ENCODE data around the gene UTP4.

GRCh38 chr16:69118468-69118867 is 14.0 kb upstream of the UTP4 start:
- TF ChIP-seq CTCF (IDR thresholded peaks at IDR 0.05; ENCODE audit: low read depth, low read length) (no peak), EZH2phosphoT487 (IDR thresholded peaks at IDR 0.05; ENCODE audit: low read depth) (no peak)
